ENCODE results near the gene MAP3K4. TPM values are rescaled to one million over a fixed set of nuclear protein-coding genes. Genes with fewer than 3 reads are reported as not detected.

The MAP3K4 gene
- total and polyA plus RNA-seq, 2 of the 8 experiments (the other 6 are each of a cell fraction or from before 2014, with no cell fraction given): 16.6 to 51.6 TPM

- no peak overlapping the region for H3K56ac ChIP-seq (replicated peaks; ENCODE audit: insufficient read length, low read depth, low read length)
- POLR2A ChIA-PET (ENCODE audit: partially characterized antibody): no interaction called here
- H2BK15ac ChIP-seq (ENCODE audit: low read length): no peak overlapping the region
- H3K4me2 ChIP-seq (ENCODE audit: insufficient read depth in 1 of 2, low read depth in 2 of 2, low read length in 2 of 2): no peak overlapping the region
- H3K4ac ChIP-seq (replicated peaks; ENCODE audit: insufficient read length, low read depth, low read length): no peak overlapping the region
- H2BK120ac ChIP-seq (replicated peaks; ENCODE audit: low read depth, low read length): no peak overlapping the region
- no peak overlapping the region for H2BK12ac ChIP-seq (ENCODE audit: low read depth, low read length)
- no peak overlapping the region; the same call in 1 of the 2 replicates for H4K8ac ChIP-seq (ENCODE audit: extremely low read depth, insufficient read depth, low read length)
- no peaks in the 10 kb centered on the region for H3K27me3 ChIP-seq (replicated peaks in 1 of 4; ENCODE audit: control insufficient read depth in 3 of 4, extremely low read depth in 1 of 4, insufficient read depth in 3 of 4, low read length in 3 of 4)
- FAIRE-seq (no peak), DNase-seq (ENCODE audit: low read depth in 1 of 2, low spot score in 2 of 2) (no peak)
- no peaks in the 10 kb centered on the region; a peak in 1 of 7 replicates for H3K4me1 ChIP-seq (replicated peaks in 1 of 4; ENCODE audit: control insufficient read depth in 3 of 4, insufficient read depth in 4 of 4, low read length in 3 of 4)
- no peak overlapping the region for H3K4me3 ChIP-seq (ENCODE audit: extremely low read depth in 1 of 4, insufficient read depth in 2 of 4, low read depth in 3 of 4, low read length in 4 of 4)
- no peaks in the 10 kb centered on the region for H3K36me3 ChIP-seq (ENCODE audit: control insufficient read depth in 2 of 4, insufficient read depth in 4 of 4, low read length in 3 of 4)
- no peak overlapping the region for H4K91ac ChIP-seq (replicated peaks; ENCODE audit: insufficient read length, low read length)
- no peak overlapping the region for H3K18ac ChIP-seq (ENCODE audit: extremely low read depth, low read length)
- no peaks in the 10 kb centered on the region for H3K79me2 ChIP-seq (ENCODE audit: control insufficient read depth in 1 of 2, insufficient read depth in 2 of 2, low read length in 2 of 2)
- no peak overlapping the region for H4K5ac ChIP-seq (ENCODE audit: insufficient read length, low read depth, low read length)
- no peak overlapping the region for H3K14ac ChIP-seq (ENCODE audit: insufficient read length)
- no peaks in the 10 kb centered on the region; the same call in 1 of the 2 replicates for H3K23me2 ChIP-seq (ENCODE audit: low read depth, low read length)
- WGBS, 2 experiments (ENCODE audit: extremely low coverage in 1 of 2, insufficient coverage in 1 of 2, insufficient read length in 1 of 2, insufficient replicate concordance in 2 of 2, low coverage in 1 of 2, low lambda C conversion rate in 2 of 2, missing lambda C conversion rate in 1 of 2): 77% methylated on average over 2 of the region's 2 CpGs; no CpG with 5 or more reads in 1 of the 2 experiments
- peak overlapping the region; percentile 79 for H3K23ac ChIP-seq (ENCODE audit: insufficient read length)
- no peak overlapping the region for H2BK20ac ChIP-seq (ENCODE audit: low read length)
- no peak for TF ChIP-seq CREB1 (IDR thresholded peaks at IDR 0.05)
- no peaks in the 10 kb centered on the region for H3K9me3 ChIP-seq (ENCODE audit: insufficient read depth in 2 of 2, low read depth in 1 of 2, low read length in 1 of 2)
- CTCF ChIA-PET (ENCODE audit: partially characterized antibody): interaction anchor here (0.5 to 3.4 kb wide), 2 partner anchors 11 to 210 kb away, joined by 3 to 14 read pairs; no protein-coding TSS in a partner anchor
- H2AFZ ChIP-seq (ENCODE audit: low read length): no peak overlapping the region
- H2BK5ac ChIP-seq (ENCODE audit: low read depth, low read length): no peak overlapping the region
- H2AK5ac ChIP-seq (ENCODE audit: low read depth, low read length): no peak overlapping the region
- H3K27ac ChIP-seq (ENCODE audit: low read depth, low read length): no peak overlapping the region
- no peak overlapping the region for H3K9ac ChIP-seq (replicated peaks in 1 of 4; ENCODE audit: extremely low read depth in 1 of 4, low read depth in 3 of 4, low read length in 3 of 4)
- H4K20me1 ChIP-seq (replicated peaks in 1 of 2; ENCODE audit: control insufficient read depth in 1 of 2, insufficient read depth in 2 of 2, low read length in 2 of 2): no peaks in the 10 kb centered on the region
- no peaks in the 10 kb centered on the region for H3K79me1 ChIP-seq (ENCODE audit: low read depth, low read length)
Observed at GRCh38 chr6:160943997-160944396, 47.6 kb upstream of the MAP3K4 start.
